ENCODE results near the gene LRRC70.
A peak's percentile ranks its signal among the peaks of the same experiment; 100 is the strongest.
"Not testable (repeated sequence)": the region's sequence is repeated elsewhere in the genome, so short reads cannot be mapped to it uniquely, and the experiment has no call there.

Gene LRRC70

DNA sequence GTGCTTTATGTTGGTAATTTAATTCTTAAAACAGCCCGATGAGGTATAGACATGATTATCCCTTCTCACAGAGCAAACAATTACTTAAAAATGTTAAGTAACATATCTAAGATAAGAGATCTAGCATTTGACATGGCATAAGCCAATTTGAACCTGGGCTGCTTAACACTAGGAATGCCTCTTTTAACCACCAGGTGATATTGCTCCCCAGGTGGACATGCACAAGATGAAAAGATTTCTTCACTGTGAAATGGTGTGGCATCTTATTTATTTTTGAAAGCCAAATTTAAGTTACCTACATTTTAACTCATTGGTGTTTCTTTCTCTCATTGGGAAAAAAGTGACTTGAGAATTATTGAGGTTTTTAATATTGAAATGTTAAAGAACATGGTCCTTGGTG lies 15.8 kb upstream of the LRRC70 start:
- no peak for DNase-seq (ENCODE audit: low read depth)
- H3K4me3 ChIP-seq (ENCODE audit: control insufficient read depth, low read depth, low read length) = no peak overlapping the region
- TF ChIP-seq, protein P1, sequence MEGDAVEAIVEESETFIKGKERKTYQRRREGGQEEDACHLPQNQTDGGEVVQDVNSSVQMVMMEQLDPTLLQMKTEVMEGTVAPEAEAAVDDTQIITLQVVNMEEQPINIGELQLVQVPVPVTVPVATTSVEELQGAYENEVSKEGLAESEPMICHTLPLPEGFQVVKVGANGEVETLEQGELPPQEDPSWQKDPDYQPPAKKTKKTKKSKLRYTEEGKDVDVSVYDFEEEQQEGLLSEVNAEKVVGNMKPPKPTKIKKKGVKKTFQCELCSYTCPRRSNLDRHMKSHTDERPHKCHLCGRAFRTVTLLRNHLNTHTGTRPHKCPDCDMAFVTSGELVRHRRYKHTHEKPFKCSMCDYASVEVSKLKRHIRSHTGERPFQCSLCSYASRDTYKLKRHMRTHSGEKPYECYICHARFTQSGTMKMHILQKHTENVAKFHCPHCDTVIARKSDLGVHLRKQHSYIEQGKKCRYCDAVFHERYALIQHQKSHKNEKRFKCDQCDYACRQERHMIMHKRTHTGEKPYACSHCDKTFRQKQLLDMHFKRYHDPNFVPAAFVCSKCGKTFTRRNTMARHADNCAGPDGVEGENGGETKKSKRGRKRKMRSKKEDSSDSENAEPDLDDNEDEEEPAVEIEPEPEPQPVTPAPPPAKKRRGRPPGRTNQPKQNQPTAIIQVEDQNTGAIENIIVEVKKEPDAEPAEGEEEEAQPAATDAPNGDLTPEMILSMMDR (conservative IDR thresholded peaks at IDR 0.05; ENCODE audit: control insufficient read depth, insufficient read depth, low read depth, low read length) = no peak

DNA sequence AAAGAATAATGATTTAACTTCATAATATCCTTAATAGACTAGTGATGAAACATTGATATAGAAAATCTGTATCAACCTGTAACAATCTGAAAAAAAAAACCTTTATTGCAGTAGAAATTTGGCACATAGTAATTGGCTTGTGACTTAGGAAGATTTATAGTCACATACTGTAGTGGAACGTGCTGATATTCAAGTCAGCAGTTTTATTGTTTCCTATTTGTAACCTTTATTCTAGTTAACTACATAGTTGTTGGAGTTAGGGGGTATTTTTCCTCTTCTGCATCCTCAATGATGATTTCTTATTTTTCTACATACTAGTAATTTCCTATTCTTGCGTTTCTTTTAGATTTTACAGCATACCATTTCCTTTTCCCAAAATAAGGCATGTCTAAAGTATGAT lies 14.5 kb upstream of the LRRC70 start:
- no peak overlapping the region for H3K4me3 ChIP-seq (ENCODE audit: control insufficient read depth, low read depth, low read length)
- DNase-seq (ENCODE audit: low read depth) = no peak
- TF ChIP-seq, protein P1 (conservative IDR thresholded peaks at IDR 0.05; ENCODE audit: control insufficient read depth, insufficient read depth, low read depth, low read length) = no peak

DNA sequence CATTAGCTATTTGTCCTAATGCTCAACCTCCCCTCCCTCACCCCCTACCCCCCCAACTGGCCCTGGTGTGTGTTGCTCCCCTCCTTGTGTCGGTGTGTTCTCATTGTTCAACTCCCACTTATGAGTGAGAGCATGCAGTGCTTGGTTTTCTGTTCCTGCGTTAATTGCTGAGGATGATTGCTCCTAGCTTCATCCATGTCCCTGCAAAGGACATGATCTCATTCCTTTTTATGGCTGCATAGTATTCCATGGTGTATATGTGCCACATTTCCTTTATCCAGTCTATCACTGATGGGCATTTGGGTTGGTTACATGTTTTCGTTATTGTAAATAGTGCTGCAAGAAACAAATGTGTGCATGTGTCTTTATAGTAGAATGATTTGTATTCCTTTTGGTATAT lies 12.9 kb upstream of the LRRC70 start:
- not testable (repeated sequence) for DNase-seq (ENCODE audit: low read depth); H3K4me3 ChIP-seq (ENCODE audit: control insufficient read depth, low read depth, low read length)

DNA sequence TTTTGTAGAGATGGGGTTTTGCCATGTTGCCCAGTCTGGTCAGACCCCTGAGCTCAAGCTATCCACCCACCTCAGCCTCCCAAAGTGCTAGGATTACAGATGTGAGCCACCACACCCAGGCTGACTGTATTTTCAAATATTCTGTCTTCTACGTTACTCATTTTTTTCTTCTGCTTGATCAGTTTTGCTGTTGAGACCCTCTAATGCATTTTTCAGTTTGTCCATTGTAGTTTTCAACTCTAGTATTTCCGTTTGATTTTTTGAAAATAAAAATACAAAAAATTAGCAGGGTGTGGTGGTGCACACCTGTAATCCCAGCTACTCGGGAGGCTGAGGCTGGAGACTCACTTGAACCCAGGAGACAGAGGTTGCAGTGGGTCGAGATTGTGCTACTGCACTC lies 10.5 kb upstream of the LRRC70 start:
- no peak overlapping the region for H3K4me3 ChIP-seq (ENCODE audit: control insufficient read depth, low read depth, low read length)
- DNase-seq (ENCODE audit: low read depth) = no peak
- TF ChIP-seq, protein P1 (conservative IDR thresholded peaks at IDR 0.05; ENCODE audit: control insufficient read depth, insufficient read depth, low read depth, low read length) = no peak

DNA sequence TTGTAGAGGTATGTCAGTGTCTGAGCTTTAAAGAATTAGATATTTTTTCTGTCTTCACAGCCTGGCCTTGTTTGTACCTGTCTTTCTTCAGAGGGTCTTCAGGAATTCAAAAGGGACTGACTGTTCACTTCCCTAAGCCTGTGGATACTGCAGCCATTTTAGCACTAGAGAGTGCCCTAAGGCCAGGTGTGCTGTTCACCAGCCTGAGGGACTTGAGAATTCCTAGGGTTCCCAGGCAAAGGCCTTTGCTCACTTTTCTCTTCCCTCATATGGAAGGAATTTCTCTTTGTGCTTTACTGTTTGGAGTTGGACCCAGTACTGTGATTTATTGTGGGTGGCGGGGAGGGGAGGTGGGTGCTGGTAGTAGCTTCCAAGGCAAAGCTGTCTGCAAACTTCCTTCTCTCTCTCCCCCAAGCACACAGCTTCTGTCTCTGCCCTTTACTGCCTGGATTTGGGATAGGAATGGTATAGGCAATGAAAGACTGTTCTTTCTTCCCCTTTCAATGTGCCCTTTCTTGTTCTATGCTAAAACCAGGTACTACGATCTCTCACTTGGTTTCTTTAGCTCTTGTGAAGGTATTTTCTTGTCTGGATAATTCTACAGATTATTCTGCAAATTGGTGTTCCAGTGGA lies 9.7 kb upstream of the LRRC70 start:
- no peak for DNase-seq (ENCODE audit: low read depth)
- TF ChIP-seq, protein P1 (conservative IDR thresholded peaks at IDR 0.05; ENCODE audit: control insufficient read depth, insufficient read depth, low read depth, low read length) = no peak
- no peak overlapping the region for H3K4me3 ChIP-seq (ENCODE audit: control insufficient read depth, low read depth, low read length)

DNA sequence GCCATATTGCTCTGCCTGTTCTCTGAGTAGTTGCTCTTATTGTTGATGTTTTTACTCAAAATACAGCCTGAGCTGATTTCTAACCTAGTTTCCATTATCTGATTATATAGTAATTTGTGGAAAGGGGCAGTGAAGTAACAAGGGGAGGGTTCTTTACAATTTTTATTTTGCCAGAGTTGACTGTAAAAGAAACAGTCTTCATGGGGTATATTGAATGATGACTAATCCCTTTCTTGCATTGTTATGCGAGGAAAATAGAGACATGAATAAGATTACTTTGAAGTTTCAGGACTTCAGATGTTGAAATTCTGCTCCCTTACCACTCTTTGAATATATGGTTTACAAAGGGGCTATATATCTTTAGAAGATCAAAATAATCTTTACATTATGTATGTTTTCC lies 9.1 kb upstream of the LRRC70 start:
- peak; percentile 9 for DNase-seq (ENCODE audit: low read depth)
- no peak overlapping the region for H3K4me3 ChIP-seq (ENCODE audit: control insufficient read depth, low read depth, low read length)
- TF ChIP-seq, protein P1 (conservative IDR thresholded peaks at IDR 0.05; ENCODE audit: control insufficient read depth, insufficient read depth, low read depth, low read length) = no peak

DNA sequence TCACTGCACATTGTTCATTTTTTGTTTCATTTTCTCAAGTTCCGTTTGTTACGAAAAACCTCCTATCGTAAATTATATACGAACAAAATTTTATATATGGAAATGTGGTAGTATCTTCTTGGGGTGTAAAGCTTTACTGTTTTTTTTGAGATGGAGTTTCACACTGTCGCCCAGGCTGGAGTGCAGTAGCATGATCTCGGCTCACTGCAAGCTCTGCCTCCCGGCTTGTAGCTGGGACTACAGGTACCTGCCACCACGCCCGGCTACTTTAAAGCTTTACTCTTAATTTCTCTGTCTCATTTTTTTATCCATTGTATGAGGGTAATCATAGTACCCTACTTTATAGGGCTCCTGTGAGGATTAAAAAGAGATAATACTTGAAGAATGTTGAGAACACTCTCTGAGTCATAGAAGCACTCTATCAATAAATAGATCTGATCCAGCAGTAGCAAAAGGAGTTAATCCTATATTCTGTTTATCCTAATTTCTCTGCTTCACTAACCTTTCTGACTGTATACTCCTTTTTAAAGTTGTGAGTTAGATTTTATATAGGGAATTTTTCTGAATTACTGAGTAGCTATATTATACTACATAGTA lies 5.6 kb upstream of the LRRC70 start:
- no peak for DNase-seq (ENCODE audit: low read depth)
- TF ChIP-seq, protein P1 (conservative IDR thresholded peaks at IDR 0.05; ENCODE audit: control insufficient read depth, insufficient read depth, low read depth, low read length) = no peak
- no peak overlapping the region for H3K4me3 ChIP-seq (ENCODE audit: control insufficient read depth, low read depth, low read length)

All from fibroblast of mammary gland (primary cell).